22Rv1 (cell line): ENCODE measurements around the gene MEPCE.

ENCODE experiments used
- H3K27ac ChIP-seq: fragments of 450-650 bp; 2 replicates; pipeline ENCODE4 v1.5.1; 2017
- ZFX ChIP-seq: fragments of 450-650 bp; IDR thresholded peaks from 2 replicates; pipeline ENCODE4 v1.6.1; 2017; ENCODE audit warnings: antibody characterized with exemption, borderline replicate concordance
- TF ChIP-seq, protein P1 (sequence below): fragments of 450-650 bp; IDR thresholded peaks from 2 replicates; pipeline ENCODE4 v1.5.1; 2017; ENCODE audit warnings: mild to moderate bottlenecking

MEPCE gene

GRCh38 chr7:100478958-100479660 lies 49.5 kb downstream of the MEPCE start, which contains the start of gene TSC22D4:
TSC22D4 (minus strand) TSS chr7:100479214; CDS start chr7:100478038, 1,176 bp downstream.
- TF ChIP-seq ZFX = no peak
- TF ChIP-seq, protein P1, sequence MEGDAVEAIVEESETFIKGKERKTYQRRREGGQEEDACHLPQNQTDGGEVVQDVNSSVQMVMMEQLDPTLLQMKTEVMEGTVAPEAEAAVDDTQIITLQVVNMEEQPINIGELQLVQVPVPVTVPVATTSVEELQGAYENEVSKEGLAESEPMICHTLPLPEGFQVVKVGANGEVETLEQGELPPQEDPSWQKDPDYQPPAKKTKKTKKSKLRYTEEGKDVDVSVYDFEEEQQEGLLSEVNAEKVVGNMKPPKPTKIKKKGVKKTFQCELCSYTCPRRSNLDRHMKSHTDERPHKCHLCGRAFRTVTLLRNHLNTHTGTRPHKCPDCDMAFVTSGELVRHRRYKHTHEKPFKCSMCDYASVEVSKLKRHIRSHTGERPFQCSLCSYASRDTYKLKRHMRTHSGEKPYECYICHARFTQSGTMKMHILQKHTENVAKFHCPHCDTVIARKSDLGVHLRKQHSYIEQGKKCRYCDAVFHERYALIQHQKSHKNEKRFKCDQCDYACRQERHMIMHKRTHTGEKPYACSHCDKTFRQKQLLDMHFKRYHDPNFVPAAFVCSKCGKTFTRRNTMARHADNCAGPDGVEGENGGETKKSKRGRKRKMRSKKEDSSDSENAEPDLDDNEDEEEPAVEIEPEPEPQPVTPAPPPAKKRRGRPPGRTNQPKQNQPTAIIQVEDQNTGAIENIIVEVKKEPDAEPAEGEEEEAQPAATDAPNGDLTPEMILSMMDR = no peak
- H3K27ac ChIP-seq = peak within 1 kb of the TSS; percentile 80

DNA sequence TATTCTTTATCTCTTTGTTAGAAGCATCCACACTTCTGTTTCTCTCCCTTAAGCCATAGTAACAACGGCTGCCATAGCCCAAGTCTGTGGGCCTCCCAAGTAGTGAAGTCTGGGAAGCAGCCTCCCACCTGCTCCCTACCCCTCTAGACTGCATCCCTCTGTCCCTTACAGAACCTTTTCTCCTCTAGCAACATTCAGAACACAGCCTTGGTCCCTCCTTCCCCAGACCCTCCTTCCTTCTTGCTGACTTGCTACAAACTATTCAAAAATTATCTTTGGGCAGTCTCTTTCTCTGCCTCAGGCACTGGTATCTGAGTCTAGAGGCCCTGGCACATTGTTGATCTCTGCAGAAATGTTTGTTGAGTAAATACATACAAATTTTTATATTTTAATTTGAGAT lies 51.8 kb downstream of the MEPCE start:
- H3K27ac ChIP-seq = peak overlapping the region; percentile 34
- no peak for TF ChIP-seq ZFX
- TF ChIP-seq, protein P1 = no peak

DNA sequence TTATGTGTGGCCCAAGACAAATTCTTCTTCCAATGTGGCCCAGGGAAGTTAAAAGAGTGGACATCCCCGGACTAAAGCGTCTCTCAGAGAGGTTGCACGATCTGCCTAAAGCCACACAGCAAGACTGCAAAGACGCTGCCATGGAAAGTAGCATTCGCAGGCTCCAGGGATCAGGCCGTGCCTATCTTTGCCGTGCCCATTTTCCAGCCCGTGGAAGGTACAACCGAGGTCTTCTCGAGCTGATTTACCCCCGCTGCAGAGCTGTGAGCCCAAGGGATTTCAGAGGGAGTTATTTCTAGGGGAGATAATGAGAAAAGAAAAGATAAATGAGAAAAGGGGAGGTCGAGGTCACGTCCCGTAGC lies 53.1 kb downstream of the MEPCE start:
- no peak overlapping the region for H3K27ac ChIP-seq
- TF ChIP-seq, protein P1 = no peak
- no peak for TF ChIP-seq ZFX

- H3K27ac ChIP-seq = peak overlapping the region; percentile 38
- TF ChIP-seq, protein P1 = peak; percentile 100
- TF ChIP-seq ZFX = no peak
Observed at GRCh38 chr7:100483090-100483721, 53.6 kb downstream of the MEPCE start.
